Astrocyte of the spinal cord (primary cell): Measurements from ENCODE around the gene RERE.

Experiments used
- DNase-seq: peaks from one replicate; pipeline ENCODE4 v3.0.0; 2011; ENCODE audit warnings: low read depth, low spot score
- H3K4me3 ChIP-seq: 2 replicates; pipeline ENCODE4 v1.5.1; 2011; ENCODE audit warnings: low read depth, mild to moderate bottlenecking, low read length, moderate library complexity
- CTCF ChIP-seq: IDR thresholded peaks from 2 replicates; pipeline ENCODE4 v1.5.1; 2012; ENCODE audit warnings: low read depth, mild to moderate bottlenecking, low read length, inconsistent platforms
- in situ Hi-C: cut with HindIII; loops from 2 replicates; pipeline ENCODE4 v1.10.0; 2017; ENCODE audit warnings: low sequenced_read_pairs

The RERE gene

GRCh38 chr1:8409606-8410005 is 407.8 kb downstream of the RERE start:
- no peak for DNase-seq
- no peak for TF ChIP-seq CTCF
- in situ Hi-C loops: no loop called here
- no peak overlapping the region for H3K4me3 ChIP-seq

- DNase-seq: peak; percentile 75
- in situ Hi-C loops: no loop called here
- TF ChIP-seq CTCF: peak; percentile 63
- H3K4me3 ChIP-seq: no peak overlapping the region
Observed at GRCh38 chr1:8409106-8409505, 408.3 kb downstream of the RERE start.

- TF ChIP-seq CTCF: no peak
- no peak overlapping the region for H3K4me3 ChIP-seq
- peak; percentile 90 for DNase-seq
- in situ Hi-C loops: no loop called here
Observed at GRCh38 chr1:8408151-8408839, 409.1 kb downstream of the RERE start.

GRCh38 chr1:8407652-8408051 is 409.8 kb downstream of the RERE start:
- TF ChIP-seq CTCF: no peak
- DNase-seq: no peak
- in situ Hi-C loops: no loop called here
- H3K4me3 ChIP-seq: no peak overlapping the region

- in situ Hi-C loops: no loop called here
- no peak overlapping the region for H3K4me3 ChIP-seq
- no peak for DNase-seq
- no peak for TF ChIP-seq CTCF
Observed at GRCh38 chr1:8406960-8407359, 410.5 kb downstream of the RERE start.

- no peak for DNase-seq
- in situ Hi-C loops: no loop called here
- H3K4me3 ChIP-seq: no peak overlapping the region
- TF ChIP-seq CTCF: no peak
Observed at GRCh38 chr1:8406011-8406410, 411.4 kb downstream of the RERE start.
